GM21390 (cell line): ENCODE data around the gene RALY.
"Not testable (repeated sequence)": the region's sequence is repeated elsewhere in the genome, so short reads cannot be mapped to it uniquely, and the experiment has no call there.

ENCODE experiments used
- ATAC-seq: cut with Tn5 transposase; IDR thresholded peaks from one replicate; pipeline ENCODE4 v1.9.1; 2021; ENCODE audit not compliant: unreplicated experiment

The RALY gene

DNA sequence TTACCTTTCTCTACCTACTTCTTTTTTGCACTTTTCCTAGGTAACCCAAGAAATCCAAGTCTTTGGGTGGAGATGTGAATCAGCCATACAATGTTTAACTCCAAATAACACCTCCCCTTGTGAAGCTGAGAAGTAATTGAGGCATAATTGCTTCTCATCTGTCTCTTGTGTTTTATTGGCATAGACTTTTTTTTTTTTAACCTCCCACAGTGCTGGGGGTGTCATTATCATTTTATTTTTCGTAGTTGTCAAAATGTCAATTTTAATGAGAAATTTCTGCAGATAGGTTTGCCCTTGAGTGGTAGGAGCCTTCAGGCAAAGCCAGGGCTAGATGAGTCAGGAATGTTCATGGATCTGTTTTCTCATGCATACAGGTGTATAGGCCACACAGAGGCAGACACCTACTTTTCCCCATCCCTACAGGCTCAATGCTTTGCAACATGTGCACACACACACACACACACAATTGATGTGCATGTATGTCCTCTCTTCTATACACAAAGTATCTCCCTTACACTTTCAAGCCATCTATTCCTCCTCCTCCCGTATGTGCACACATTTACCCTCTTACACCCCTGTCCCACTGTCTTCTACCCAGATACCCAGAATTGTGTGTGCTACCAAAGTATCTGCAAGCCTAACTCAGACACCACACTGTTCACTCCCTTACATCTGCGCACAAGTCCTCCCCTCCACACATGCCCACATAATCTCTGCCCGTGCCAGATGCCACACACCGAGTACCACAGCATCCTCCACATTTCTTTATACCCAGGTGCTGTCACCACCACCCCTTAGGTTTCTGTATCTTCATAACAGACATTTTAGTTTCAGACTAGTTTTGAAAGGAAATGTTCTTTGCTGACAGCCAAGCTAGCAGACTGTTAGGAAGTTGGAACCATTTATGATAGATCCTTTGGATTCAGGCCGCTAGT is 22.0 kb downstream of the RALY start:
- ATAC-seq = no peak

DNA sequence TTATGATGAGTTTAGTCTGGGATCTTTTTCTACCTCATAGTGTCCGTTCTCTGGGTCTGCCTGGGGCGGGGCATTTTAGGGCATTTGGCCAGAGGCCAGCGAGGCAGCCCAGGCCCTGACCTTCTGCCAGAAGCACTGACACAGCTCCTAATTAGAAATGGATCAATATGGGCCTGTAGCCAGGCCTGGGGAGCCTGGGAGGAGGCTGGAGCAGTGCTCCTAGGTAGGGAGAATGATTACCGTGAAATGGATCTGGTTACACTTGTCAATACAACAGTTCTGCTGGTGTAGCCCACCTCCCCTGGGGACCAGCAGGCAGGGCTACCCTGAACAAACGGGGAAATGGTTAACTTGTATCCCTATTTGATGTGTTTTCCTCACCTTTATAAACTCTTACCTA is 23.0 kb downstream of the RALY start:
- no peak for ATAC-seq

DNA sequence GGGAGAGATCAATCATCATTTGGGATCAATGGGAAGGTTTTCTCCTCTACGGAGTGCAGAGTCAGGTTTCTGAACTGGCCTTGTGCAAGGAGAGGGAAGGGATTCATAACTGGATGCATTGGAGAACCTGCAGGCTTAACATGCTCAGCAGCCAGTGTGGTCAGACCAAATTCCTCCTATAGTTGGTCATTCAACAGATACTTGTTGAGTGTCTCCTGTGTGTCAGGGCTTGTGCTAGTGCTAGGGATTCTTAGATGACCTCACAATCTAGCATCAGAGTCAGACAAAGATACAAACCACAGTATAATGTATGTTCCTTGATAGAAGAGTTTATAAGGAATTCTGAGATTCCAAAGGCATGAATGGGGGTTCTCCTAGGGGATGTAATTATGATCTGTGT is 23.9 kb downstream of the RALY start:
- no peak for ATAC-seq

DNA sequence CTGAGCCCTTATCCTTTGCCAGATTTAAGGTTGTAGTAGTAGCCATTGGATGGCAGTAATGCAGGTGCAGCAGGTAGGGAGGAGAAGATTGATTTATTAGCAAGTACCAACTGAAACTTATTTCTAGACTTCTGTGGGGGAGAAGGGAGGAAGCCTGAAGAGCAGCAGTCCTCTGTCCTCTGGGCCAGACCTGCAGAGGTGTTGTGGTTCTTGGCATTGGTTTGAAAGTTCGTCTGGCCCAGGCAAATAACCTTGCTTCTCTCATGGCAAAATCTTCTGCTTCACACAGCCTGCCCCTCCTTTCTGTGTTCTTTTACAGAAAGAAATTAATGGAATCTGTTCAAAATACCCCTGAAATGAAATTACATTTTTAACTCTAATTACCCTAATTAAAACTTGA is 24.5 kb downstream of the RALY start:
- no peak for ATAC-seq

- no peak for ATAC-seq
Observed at GRCh38 chr20:34022151-34022838, 28.6 kb downstream of the RALY start.

DNA sequence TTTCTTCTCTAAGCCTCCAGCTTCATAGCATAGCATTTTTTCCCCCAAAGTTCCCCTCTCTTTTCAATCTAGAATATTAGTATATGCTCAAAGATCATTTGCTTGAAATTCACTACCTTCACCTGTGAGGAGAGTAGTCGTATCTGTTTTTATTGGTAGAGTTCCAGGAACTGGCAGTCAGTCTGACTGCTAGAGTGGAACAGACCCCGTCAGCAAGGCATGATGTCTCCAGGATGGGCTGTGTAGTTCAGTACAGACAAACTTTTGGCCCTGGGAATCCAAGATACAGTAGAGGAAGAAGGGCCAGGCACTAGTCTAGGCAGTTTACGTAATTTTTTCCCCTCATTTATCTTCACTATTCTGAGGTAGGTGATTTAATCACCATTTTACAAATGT is 29.1 kb downstream of the RALY start:
- ATAC-seq = no peak

DNA sequence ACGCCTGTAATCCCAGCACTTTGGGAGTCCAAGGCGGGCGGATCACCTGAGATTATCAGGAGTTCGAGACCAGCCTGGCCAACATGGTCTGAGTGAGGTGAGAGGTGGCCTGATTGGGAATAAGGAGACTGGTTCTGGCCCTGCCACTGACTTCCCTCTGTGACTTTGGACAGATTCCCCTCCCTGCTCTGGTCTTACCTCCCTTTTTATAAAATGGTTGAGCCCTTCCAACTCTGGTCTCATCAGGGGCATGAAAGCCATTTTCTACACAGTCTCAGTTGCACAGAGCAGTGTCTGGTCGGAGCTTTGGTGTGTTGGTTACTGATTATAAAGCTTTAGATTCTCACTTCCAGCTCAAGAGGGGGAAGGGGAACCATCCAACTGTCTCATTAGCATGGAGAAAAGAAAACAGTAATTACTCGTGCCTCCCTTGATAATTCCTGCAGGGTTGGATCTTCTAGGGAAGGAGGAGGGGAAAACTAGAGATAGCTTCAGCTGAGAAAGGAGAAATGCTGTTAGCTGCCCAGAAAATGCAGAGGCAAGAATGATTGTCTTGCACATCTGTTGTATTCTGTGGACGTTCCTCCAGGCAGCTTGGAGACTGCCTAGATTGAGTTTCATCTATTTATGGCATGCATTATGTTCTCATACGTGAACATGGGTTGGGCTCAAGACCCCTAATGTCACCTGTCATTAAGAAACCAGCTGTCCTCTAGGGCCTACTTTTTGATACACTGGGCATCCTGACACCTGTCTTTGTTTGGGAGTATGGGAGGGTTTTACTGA is 30.4 kb downstream of the RALY start:
- ATAC-seq = no peak

DNA sequence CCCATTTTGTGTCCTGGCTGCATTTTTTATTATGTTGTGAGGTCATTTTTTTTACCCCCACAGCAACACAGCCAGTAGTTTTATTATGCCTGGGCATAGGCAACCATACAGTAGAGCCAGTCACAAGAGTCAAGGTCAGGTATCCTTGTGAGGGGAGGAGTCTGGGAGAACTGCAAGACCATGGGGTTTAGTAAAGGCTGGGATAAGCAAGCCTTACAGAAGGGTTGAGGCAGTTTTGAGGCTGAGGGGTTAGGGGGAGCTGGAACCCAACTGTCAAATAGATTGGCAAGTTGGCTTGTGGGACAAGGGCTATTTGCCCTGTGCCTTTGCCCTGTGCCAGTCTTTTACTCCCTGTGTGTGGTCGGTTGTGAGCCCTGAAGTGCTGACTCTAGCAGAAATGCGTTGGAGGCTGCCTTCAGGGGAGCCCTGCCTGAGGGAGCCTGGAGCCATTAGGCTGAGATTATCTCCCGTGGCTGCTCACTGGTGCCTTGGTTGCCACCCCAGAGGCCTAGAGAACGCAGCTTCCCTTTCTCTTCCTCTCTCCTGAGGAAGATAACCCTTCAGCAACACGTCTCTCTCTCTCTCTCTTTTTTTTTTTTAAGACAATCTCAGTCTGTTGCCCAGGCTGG is 31.1 kb downstream of the RALY start:
- ATAC-seq = no peak

DNA sequence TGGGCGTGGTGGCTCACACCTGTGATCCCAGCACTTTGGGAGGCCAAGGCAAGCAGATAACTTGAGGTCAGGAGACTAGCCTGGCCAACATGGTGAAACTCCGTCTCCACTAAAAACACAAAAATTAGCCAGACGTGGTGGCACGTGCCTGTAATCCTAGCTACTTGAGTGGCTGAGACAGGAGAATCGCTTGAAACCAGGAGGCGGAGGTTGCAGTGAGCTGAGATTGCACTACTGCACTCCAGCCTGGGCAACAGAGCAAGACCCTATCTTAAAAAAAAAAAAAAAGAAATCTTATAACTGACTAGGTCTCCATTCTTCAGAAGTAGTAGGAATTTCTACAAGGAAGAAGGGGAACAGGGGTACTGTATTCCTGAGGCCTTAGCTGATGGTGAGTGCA is 34.3 kb downstream of the RALY start:
- not testable (repeated sequence) for ATAC-seq

GRCh38 chr20:34029415-34029814 is 35.7 kb downstream of the RALY start:
- no peak for ATAC-seq

DNA sequence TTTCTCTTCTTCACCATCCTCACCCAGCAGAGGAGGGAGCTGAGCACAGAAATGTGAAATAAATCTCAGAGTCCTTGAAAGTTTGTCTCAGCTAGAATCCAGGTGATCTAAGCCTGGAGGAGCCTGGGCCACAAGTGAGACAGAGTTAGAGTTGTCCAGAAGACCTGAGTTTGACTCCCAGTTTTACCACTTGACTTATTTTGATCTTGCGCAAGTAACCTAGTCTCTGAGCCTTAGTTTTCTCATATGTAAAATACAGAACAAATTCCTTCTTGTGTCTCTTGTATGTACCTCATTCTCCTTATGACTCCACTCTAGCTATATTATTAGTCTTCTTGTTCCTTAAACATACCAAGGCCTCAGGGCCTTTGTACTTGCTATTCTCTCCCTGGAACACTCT is 36.7 kb downstream of the RALY start:
- no peak for ATAC-seq

DNA sequence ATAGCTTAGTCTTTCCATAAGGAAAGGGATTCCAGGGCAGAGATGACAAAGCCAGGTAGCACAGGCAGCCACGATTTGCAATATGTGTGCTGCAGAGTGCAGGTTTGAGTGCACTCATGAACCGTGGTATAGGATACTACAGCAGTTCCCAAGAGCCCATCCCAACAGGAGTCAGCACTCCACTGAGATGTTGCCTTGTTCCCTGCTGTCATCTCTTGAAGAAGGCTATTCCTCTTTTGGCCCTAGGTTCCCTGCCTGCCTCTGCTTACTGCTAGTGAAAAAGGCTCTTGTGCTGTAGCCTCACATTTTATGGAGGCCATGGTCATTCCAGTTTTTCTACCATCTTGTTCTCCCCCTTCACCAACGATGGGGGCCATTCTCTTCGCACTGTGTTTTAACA is 40.2 kb downstream of the RALY start:
- no peak for ATAC-seq

DNA sequence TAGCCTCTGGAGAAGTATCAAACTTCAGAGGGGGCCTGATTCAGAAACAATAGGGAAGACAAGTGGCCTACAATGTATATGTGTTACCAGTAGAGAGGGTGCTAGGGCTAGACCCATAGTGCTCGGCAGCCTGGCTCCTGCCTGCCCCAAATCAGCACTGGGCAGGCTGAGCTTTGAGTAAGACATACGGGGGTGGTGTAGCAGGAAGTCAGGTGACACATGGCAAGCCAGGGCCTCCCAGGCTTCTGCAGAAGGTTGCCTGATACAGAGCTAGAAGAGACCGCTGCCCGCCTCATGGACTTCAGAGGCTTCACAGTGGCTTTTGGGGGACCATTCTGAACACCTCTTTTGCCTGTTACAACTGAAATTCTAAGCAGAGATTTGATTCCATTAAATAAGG is 43.4 kb downstream of the RALY start:
- no peak for ATAC-seq

- no peak for ATAC-seq
Observed at GRCh38 chr20:34037767-34038166, 44.1 kb downstream of the RALY start.

- no peak for ATAC-seq
Observed at GRCh38 chr20:34040300-34040995, 46.7 kb downstream of the RALY start.

DNA sequence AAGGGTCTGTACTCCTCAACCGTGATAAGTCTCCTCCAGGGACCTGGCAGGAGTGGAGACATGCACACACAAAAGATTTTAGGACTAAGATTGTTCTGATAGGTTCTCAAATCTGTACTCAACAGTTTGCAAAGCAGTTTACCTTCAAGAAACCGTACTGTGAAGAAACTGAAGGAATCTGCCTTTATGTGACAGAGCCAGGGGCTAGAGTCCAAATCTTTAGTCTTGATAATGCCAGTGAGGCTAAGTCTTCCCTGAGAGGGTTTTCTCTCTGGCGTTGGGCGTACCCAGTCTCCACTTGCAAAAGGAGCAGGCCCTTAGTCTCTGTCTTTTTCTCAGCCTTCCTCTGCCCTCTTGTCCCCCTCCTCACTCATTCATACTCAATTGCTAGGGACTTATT is 47.5 kb downstream of the RALY start:
- ATAC-seq = no peak

GRCh38 chr20:34042262-34042661 is 48.6 kb downstream of the RALY start:
- ATAC-seq = no peak

DNA sequence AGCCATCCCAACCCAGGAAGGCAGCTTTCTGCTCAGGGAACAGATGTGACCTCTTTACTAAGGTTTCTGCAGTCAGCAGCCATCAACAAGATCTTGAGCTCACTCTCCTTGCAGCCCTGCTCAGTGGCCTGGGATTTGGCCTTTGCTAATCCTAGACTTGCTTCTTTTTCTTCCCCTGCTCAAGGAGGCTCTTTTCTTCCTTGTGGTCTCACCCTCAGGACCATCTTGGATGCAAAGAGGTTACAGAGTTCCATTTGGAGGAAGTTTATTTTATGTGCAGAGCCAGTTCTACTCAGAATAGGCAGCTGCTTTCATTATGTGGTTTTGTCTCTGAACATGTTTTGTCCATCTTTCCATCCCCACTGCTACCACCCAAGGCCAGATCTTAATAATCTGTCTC is 49.3 kb downstream of the RALY start:
- no peak for ATAC-seq

- ATAC-seq = no peak
Observed at GRCh38 chr20:34045294-34045693, 51.6 kb downstream of the RALY start.

DNA sequence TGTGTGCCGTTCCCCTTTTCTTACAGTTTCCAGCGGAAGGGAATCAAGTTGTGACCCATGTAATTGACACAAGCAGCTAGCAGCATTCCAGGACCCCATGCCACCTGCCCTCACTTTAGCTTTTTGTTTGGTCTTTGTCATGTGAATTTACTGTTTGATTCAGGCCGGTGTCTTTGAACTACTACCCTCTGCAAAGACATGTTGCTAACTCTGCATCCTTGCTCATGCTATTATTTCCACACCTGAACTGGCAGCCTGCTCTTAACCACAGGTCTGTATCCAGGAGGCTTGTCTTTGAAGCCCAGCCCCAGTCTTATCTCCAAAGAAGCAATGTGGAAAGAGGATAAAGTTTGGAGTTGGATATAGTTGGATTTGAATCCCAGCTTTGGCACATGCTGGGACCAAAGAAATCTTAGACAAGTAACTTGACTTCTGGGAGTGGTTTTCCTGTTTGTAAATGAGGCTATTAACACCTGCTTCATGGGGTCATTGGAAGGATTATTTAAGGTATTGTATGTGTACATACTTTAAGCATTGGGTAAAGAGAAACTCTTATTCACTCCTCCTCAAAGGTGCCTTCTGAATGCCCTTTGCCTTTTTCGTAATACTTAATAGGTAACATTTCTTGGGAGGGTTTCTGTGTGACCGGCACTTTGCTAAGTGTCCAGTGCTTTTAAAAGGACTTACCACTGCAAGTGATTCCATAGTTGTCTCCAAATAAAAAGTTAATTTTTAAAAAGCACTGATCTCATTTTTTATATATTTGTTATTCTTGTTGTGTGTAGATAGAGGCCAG is 52.4 kb downstream of the RALY start:
- ATAC-seq = no peak
